Stomach smooth muscle (tissue), 2 donors: Measurements from ENCODE around the gene TTC33.

Source experiments
- H3K27ac ChIP-seq: one replicate; pipeline ENCODE4 v1.7.0; 2013; ENCODE audit warnings: mild to moderate bottlenecking, low read length, inconsistent platforms
- H3K27me3 ChIP-seq, 2 donors: one replicate each; pipeline ENCODE4 v1.7.0; 2013; ENCODE audit warnings: low read length in 2 of 2; ENCODE audit not compliant: insufficient read depth in 2 of 2, control insufficient read depth in 1 of 2
- H3K36me3 ChIP-seq, 2 donors: one replicate each; pipeline ENCODE4 v1.7.0; 2013; ENCODE audit warnings: low read length in 2 of 2; ENCODE audit not compliant: control insufficient read depth in 2 of 2, insufficient read depth in 2 of 2
- H3K4me1 ChIP-seq: one replicate; pipeline ENCODE4 v1.7.0; 2013; ENCODE audit warnings: low read length; ENCODE audit not compliant: control insufficient read depth, insufficient read depth
- H3K4me3 ChIP-seq, 2 donors: one replicate each; pipeline ENCODE4 v1.7.0; 2013; ENCODE audit warnings: low read length in 2 of 2
- H3K9ac ChIP-seq, 2 donors: one replicate each; pipeline ENCODE4 v1.7.0; 2013; ENCODE audit warnings: low read length in 2 of 2, mild to moderate bottlenecking in 1 of 2
- H3K9me3 ChIP-seq, 2 donors: one replicate each; pipeline ENCODE4 v1.7.0; 2013; ENCODE audit warnings: low read length in 2 of 2; ENCODE audit not compliant: control insufficient read depth in 2 of 2
- donor health status: healthy.
- donor health status: Pancreatic carcinoma.

Gene TTC33

GRCh38 chr5:40779561-40779960 lies 23.8 kb upstream of the TTC33 start:
- no peak overlapping the region for H3K4me3 ChIP-seq
- H3K9me3 ChIP-seq = no peaks in the 10 kb centered on the region
- no peak overlapping the region for H3K9ac ChIP-seq
- H3K4me1 ChIP-seq = no peaks in the 10 kb centered on the region
- H3K36me3 ChIP-seq = peaks cover 2 to 19% of the 10 kb centered on the region in 2 donors
- no peak overlapping the region for H3K27ac ChIP-seq
- no peaks in the 10 kb centered on the region for H3K27me3 ChIP-seq

GRCh38 chr5:40778133-40778532 lies 22.4 kb upstream of the TTC33 start:
- Histone ChIP-seq H3K9ac (no peak overlapping the region), H3K36me3 (peaks cover 2 to 22% of the 10 kb centered on the region in 2 donors), H3K4me3 (no peak overlapping the region), H3K27ac (no peak overlapping the region), H3K9me3 (no peaks in the 10 kb centered on the region), H3K4me1 (no peaks in the 10 kb centered on the region), H3K27me3 (no peaks in the 10 kb centered on the region)

- no peak overlapping the region for H3K9ac ChIP-seq
- no peak overlapping the region for H3K4me3 ChIP-seq
- no peak overlapping the region for H3K27ac ChIP-seq
- H3K27me3 ChIP-seq = no peaks in the 10 kb centered on the region
- no peaks in the 10 kb centered on the region for H3K9me3 ChIP-seq
- H3K36me3 ChIP-seq = peaks cover 2 to 26% of the 10 kb centered on the region in 2 donors
- no peaks in the 10 kb centered on the region for H3K4me1 ChIP-seq
These were observed 20.9 kb upstream of the TTC33 start for GRCh38 chr5:40776658-40776977.

- H3K36me3 ChIP-seq = peaks cover 4 to 32% of the 10 kb centered on the region in 2 donors
- no peaks in the 10 kb centered on the region for H3K9me3 ChIP-seq
- H3K4me1 ChIP-seq = no peaks in the 10 kb centered on the region
- no peak overlapping the region for H3K27ac ChIP-seq
- no peak overlapping the region for H3K9ac ChIP-seq
- H3K4me3 ChIP-seq = no peak overlapping the region
- no peaks in the 10 kb centered on the region for H3K27me3 ChIP-seq
These were observed 20.3 kb upstream of the TTC33 start for GRCh38 chr5:40775846-40776657.

- no peaks in the 10 kb centered on the region for H3K9me3 ChIP-seq
- H3K4me3 ChIP-seq = no peak overlapping the region
- no peak overlapping the region for H3K27ac ChIP-seq
- H3K36me3 ChIP-seq = peaks cover 4 to 32% of the 10 kb centered on the region in 2 donors
- H3K27me3 ChIP-seq = no peaks in the 10 kb centered on the region
- H3K9ac ChIP-seq = no peak overlapping the region
- H3K4me1 ChIP-seq = no peaks in the 10 kb centered on the region
These were observed 19.5 kb upstream of the TTC33 start for GRCh38 chr5:40775085-40775845.

GRCh38 chr5:40774623-40775022 lies 18.9 kb upstream of the TTC33 start:
- H3K27ac ChIP-seq = no peak overlapping the region
- H3K9ac ChIP-seq = no peak overlapping the region
- H3K4me3 ChIP-seq = no peak overlapping the region
- no peaks in the 10 kb centered on the region for H3K4me1 ChIP-seq
- H3K9me3 ChIP-seq = no peaks in the 10 kb centered on the region
- H3K27me3 ChIP-seq = no peaks in the 10 kb centered on the region
- H3K36me3 ChIP-seq = peaks cover 4 to 32% of the 10 kb centered on the region in 2 donors

- H3K4me3 ChIP-seq = no peak overlapping the region
- H3K4me1 ChIP-seq = no peaks in the 10 kb centered on the region
- no peak overlapping the region for H3K9ac ChIP-seq
- no peak overlapping the region for H3K27ac ChIP-seq
- H3K27me3 ChIP-seq = no peaks in the 10 kb centered on the region
- H3K36me3 ChIP-seq = peaks cover 9 to 34% of the 10 kb centered on the region in 2 donors
- no peaks in the 10 kb centered on the region for H3K9me3 ChIP-seq
These were observed 15.0 kb upstream of the TTC33 start for GRCh38 chr5:40770764-40771163.

- Histone ChIP-seq H3K4me1 (no peaks in the 10 kb centered on the region), H3K4me3 (no peak overlapping the region), H3K36me3 (peaks cover 9 to 21% of the 10 kb centered on the region in 2 donors), H3K9me3 (no peaks in the 10 kb centered on the region), H3K9ac (no peak overlapping the region), H3K27me3 (no peaks in the 10 kb centered on the region), H3K27ac (no peak overlapping the region)
These were observed 6.9 kb upstream of the TTC33 start for GRCh38 chr5:40762705-40763104.

- Histone ChIP-seq H3K9ac (no peak overlapping the region), H3K4me1 (no peaks in the 10 kb centered on the region), H3K9me3 (no peaks in the 10 kb centered on the region), H3K4me3 (no peak overlapping the region), H3K27me3 (no peaks in the 10 kb centered on the region), H3K36me3 (peaks cover 0 to under 1% of the 10 kb centered on the region in 2 donors), H3K27ac (no peak overlapping the region)
These were observed 1.6 kb upstream of the TTC33 start for GRCh38 chr5:40757400-40757799.

GRCh38 chr5:40755093-40755406 lies 711 bp downstream of the TTC33 start:
- H3K27ac ChIP-seq = peak overlapping the region; percentile 74

More at GRCh38 chr5:40755093-40755406, 711 bp downstream of the TTC33 start:
- peak overlapping the region; percentile 91 to 97 for H3K9ac ChIP-seq
- H3K27me3 ChIP-seq = no peaks in the 10 kb centered on the region
- no peaks in the 10 kb centered on the region for H3K36me3 ChIP-seq
- H3K4me1 ChIP-seq = no peaks in the 10 kb centered on the region
- peak overlapping the region; percentile 83 to 89 for H3K4me3 ChIP-seq
- no peaks in the 10 kb centered on the region for H3K9me3 ChIP-seq
